Sigmoid colon (tissue), 4 donors: ENCODE data around the gene LRP10.

Experiments
- CTCF ChIP-seq, 4 experiments: fragments of 450-650 bp in 3 of 4; fragments of 200-600 bp in 1 of 4; IDR thresholded peaks; one replicate each; pipeline ENCODE4 v1.5.1; 2016 to 2019; ENCODE audit warnings: antibody characterized with exemption in 4 of 4, mild to moderate bottlenecking in 3 of 4, moderate library complexity in 2 of 4
- EP300 ChIP-seq, 4 donors: sonication (generic); formaldehyde crosslinking; IDR thresholded peaks; one replicate each; pipeline ENCODE4 v1.6.1; 2017; ENCODE audit warnings: antibody characterized with exemption in 4 of 4
- POLR2A ChIP-seq, 2 donors: fragments of 450-650 bp; IDR thresholded peaks; one replicate each; pipeline ENCODE4 v1.6.1; 2016; ENCODE audit warnings: antibody characterized with exemption in 2 of 2, mild to moderate bottlenecking in 2 of 2, moderate library complexity in 2 of 2
- POLR2AphosphoS5 ChIP-seq, 4 donors: sonication (generic); formaldehyde crosslinking; IDR thresholded peaks; one replicate each; pipeline ENCODE4 v1.6.1; 2017; ENCODE audit warnings: antibody characterized with exemption in 4 of 4

GRCh38 chr14:22926316-22926715 is 54.8 kb downstream of the LRP10 start:
- TF ChIP-seq CTCF (IDR thresholded peaks at IDR 0.05): no peak
- TF ChIP-seq POLR2AphosphoS5 (IDR thresholded peaks at IDR 0.05): no peak
- no peak for TF ChIP-seq EP300 (IDR thresholded peaks at IDR 0.05)
- no peak for TF ChIP-seq POLR2A (IDR thresholded peaks at IDR 0.05)
